Activated CD4-positive, alpha-beta T cell treated with anti-CD3 and anti-CD28 coated beads, Interleukin-2, amount 50 U/mL, for 48 hours (primary cell): ENCODE measurements around the gene MACROD1.

Source experiments
- DNase-seq, 2 experiments: peaks; one replicate each; pipeline ENCODE4 v3.0.0-alpha.2; 2020

The MACROD1 gene

DNA sequence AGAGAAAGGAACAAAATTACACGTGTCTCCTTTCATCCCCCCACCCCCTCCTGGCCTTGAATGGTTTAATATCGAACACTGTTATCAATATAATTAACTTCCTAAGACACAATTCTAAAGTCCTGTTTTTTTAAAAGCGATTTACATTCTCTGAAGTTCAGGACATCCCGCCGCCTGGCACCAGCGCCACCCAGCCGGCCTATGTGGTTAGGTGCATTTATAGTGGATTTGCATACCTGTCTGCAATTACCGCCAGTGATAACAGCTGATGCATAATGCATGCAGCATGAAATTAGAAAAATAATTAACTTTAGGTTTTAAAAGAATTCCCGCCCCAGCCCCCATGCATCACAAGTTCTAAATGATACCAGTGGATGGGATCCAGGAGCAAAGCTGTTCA, 58.6 kb downstream of the MACROD1 start:
- DNase-seq, result no peak

DNA sequence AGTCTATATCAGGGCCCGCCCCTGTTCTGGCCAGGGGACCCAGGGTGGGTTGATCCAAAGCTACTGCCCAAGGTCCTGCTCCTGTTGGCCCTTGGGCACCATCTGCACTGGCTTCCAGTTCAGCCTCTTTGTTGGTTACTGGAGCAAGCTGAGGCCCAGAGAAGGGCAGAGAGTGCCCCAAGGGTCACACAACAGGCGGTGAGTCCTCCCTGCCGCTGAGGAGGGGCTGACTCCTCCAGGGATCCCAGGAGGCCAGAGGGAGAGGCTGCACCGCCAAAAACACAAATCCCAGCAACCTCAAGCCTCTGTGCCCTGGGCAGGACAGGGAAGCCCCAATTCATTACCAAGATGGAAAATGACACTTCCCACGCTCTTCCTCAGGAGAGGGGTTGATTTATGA, 61.3 kb downstream of the MACROD1 start:
- DNase-seq, result no peak

DNA sequence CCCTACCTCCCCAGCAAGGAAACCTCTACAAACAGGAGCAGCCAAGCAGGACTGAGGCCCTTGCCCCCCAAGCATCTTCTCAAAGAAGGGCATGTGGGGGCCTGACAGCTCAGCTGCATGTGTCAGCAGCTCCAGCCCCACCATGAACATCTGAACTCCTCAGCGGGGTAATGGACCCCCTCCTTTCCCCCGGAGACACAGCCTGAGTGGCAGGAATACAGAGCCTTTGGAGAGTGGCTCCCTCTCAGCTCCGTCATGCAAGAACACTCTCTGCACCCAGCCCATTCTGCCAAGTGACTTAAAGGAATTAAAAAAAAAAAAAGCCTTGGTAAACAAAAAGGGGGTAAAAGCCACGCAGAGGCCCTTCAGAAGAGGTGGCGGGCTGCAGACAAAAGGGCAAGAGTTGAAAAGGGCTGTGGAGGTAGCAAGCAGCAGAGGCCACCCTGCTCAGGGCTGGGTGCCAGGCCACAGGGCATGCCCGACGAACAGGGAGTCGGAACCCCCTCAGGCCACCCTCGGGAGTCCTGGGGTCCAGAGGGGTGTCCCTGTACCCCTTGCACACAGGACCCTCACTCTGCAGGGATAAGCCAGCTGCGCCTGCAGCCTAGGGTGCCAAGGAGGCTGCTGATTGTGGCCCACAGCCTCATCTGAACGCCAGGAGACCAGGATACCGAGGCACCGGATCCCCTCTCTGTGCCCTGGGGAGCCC, 62.5 kb downstream of the MACROD1 start:
- DNase-seq, result no peak

DNA sequence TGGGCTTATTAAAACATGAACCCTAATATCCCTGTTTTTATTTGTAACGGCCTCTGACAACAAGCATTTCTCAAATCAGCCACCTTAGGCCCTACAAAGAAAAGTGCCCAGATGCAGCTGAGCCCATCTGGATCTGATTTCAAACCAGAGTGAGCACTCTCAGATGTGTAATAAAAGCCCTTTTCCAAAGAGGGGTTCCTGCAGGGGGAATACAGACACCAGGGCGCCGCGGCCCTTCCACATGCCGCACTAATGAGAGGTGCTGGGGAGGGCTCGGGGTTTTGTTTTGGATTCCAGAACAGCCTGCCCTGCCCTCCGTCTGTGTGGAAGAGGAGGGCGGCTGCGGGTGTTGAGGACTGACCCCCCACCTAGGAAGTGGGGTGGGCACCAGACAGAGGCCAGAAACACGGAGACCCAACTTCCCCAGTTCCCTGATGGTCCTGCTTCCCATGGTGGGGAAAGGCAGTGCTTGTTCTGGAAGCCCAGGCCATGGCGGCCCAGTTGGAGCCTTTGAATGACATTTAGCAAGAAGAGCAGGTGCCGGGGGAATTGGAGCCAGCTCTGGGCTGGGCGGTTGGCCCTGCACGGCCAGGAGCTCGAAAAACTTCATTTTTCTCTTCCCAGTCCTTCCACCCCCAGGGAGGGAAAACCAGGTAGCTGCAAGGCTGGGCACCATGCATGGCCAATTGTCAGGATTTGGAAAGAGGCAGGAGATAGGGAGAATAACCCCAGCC, 63.7 kb downstream of the MACROD1 start:
- no peak for DNase-seq

DNA sequence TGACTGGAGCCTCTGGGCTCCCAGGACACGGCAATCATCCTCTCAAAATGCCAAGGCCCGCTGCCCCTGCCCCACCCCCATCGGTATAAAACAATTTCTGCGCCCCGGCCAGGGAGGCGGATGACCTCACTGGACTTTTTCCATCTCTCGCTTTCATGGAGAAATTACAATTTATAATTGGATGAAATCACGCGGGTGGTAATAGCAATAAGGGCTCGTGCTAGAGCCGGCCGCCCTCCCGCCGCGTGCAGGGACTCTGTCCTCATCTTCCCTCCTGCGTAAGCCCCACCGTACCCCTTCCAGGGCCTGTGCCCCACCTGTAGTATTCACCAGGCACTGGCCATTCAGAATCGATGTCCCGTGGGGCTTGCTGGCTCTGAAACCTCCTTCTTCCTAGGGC, 64.5 kb downstream of the MACROD1 start:
- DNase-seq, result no peak

DNA sequence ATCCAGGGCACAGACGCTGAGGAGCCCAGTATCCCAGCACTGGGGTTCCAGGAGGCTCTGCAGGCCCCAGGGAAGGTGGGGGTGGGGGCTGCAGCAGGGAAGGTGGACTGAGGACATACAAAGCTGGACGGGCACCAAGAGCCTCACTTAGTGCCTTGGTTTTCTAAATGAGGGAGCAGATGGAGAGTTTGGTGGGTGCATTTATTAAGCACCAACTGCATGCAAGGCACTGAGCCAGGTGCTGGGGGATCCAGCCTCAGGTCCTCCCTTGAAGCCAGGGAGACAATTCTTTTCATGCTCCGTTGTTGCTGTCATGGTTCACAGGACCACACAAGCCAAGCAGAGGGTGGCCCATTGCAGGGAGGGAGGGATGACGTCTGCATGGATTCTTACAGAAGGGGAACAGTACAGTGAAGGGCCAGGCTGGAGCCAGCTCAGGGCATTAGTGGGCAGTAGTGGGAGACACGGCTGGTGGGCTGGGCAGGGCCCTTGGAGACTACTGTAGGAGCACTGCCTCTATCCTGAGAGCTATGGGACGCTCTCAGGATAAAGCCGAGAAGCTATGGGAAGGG, 65.0 kb downstream of the MACROD1 start:
- no peak for DNase-seq

DNA sequence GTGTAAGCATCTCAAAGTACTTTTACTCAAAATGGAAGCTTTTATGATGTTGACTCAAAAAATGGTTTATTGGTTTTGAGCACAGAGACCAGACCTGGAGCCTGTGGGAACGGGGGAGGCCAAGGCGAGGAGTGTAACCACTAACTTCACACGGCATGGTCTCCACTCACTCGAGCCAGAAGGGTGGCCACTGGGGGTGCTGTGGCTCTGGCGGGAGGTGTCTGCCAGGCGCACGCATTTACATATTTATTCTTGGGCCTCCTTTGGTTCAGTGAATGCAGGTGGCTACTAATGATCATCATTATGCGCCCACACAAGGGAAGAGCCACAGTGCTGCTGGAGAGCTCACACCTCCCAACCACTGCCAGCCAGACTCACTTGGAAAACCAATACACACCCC, 65.6 kb downstream of the MACROD1 start:
- DNase-seq, result no peak

DNA sequence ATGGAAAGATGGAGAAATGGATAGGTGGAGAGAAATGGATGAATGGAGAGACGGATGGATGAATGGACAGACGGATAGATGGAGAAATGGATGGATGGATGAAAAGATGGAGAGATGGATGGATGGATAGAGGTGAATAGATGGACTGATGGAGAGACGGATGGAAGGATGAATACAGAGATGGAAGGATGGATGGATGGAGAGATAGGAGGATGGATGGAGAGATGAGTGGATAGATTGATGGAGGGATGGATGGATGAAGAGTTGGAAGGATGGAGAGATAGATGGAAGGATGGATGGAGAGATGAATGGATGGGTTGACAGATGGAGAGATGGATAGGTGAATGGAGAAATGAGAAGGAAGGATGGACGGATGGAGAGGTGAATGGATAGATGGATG, 66.5 kb downstream of the MACROD1 start:
- no peak for DNase-seq

DNA sequence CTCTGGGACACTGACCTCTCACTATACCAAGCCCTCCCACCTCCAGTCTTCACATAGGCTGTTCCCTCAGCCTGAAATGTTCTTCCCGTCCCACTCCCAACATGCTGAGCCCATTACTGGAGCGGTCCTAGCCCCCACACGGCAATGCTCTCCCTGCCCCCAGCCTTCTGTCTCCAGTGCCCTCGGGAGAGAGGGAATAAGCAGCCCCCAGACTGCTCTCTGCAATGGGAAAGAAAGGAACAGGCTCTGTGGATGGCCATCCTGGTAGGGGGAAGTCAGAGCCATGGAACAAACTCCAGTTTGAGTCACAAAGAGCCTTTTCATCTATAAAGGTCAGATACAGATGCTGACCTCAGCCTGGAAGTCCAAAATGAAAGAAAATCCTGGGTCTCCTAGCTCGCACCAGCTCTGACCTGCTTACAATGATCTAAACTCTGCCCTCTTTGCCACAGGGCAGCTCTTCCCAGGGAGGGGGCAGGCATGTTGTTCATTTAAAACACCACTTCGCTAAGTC, 67.5 kb downstream of the MACROD1 start:
- no peak for DNase-seq

DNA sequence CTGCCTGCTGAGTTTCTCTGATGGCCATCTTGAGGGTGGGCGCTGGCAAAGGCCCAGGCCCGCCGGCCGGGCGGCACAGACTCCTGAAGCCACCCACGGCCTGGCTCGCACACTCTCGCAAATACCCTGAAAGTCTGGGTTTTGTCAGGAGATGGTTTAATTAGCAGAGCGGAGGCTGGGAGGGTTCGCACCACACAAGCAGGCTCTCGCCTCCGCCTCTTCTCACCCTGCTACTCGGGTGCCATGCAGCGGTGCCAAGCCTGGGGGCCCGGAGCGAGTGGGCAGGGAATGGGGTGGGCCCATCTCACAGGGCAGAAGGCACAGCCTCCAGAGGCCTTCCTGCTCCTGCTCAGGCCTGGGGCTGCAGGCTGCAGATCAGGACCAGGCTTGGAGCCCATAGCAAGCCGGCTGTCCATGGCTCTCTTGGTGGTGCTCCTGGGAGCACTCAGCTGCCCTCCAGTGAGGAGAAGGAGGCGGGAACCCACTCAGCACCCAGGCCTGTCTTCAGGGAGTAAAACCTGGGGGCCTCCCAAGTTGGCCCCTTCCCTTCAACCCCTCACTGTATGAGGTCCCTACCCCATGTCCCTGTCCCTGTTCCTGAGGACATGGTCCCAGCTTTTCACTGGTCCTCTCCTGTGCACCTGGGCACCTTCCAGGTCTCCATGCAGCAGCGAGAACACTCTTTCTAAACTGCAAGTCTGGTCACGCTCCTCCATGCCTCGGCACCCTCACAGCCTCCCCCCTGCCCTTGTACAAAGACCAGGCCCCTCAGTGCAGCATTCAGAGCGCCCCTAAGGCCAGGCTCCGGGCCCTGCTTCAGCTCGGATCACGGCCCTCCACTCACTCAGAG, 68.2 kb downstream of the MACROD1 start:
- DNase-seq, result no peak

DNA sequence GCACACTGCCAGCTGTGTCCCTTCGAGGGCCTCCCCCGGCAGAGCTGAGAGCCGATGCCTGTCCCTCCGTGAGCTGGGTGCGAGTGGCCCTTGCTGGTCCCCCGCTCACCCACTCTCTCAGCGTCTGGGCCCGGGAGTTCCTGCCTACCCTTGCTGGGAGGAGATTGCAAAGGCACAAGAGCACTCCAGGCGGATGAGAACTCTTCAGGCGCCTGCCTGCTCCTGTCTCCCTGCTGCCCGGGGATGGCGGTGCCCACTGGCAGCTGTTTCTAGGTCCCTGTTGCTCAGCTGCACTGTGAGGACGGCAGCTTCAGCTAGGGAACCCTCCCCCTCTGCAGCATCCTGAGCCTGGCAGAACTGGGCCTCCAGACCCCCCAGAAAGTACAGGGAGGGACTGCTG, 69.1 kb downstream of the MACROD1 start:
- no peak for DNase-seq

DNA sequence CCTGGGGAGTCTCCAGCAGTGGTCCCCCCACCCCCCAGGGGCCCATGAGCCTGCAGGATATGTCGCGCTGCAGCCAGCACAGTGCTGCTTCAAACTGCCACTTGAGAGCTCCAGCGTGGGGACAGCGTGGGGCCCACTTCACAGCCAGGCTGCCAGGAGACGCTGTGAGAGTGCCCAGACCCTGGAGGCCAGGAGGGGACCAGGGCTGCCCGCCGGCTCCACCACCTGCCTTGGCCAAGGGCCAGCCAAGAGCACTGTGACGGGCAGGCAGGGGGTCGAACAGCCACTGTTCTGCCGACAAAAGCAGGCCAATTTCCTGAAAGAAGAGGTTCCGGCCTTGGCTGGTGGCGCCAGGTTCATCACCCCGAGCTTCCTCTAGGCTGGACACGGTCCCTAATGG, 70.0 kb downstream of the MACROD1 start:
- DNase-seq, result no peak

DNA sequence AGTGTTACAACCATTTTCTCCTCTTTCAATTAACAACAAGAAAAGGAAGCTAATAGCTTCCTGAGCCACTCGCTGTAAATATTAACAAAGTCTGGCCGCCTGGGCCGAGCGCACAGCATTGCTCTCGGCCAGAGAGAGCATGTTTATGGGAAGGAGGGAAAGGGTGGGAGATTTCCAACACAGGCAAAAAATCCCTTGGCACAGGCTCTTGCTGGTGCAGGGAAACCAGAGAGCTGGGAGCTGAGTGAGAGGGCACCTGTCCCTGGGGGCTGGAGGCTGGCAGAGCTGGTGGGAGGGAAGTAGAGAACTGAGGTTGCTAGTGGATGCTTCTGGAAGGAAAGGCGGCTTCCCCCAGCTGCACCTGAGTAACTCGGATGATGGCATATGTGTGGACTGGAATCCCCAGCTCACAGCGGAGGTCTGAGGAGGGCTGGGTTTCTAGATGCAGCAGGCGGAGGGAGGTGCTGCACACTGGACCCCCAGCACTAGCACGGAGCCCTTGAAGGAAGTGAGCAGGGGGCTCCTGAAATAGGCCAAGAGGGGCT, 70.6 kb downstream of the MACROD1 start:
- DNase-seq, result no peak

DNA sequence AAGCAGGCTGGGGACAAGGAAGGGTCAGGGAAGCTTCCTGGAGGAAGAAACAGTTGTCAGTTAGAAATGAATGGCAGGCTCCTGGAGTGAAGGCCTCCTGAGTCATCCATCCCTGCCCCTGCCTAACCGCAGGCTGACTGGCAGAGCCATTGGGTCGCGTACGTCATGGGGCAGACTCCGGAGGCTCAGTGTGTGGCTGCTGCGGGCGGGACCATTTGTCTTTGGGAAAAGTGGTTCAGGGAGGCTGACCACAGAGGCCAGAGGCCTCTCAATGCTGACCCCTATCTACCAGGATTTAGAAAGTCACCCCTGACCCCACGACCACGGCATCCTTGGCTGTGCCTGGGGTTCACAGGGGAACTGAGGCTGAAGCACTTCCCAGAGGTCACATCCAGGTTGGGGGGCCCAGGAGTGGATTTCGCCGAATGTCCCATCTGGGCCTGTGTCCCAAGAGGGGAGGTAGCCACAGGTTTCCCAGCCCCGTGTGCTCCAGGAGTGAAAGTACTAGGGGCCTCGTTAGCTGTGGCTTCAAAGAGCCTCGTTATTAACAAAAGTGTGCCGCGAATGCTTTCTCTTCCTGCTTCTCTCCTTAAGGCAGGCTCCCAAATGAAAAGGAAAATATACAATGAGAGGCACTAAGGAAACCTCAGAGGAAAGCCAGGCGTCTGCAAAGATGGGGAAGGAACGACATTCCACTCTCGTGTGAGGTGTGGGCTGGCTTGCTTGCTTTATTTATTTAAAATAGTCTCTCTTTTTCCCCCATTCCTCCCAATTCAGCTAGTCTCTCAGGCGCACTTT, 71.3 kb downstream of the MACROD1 start:
- no peak for DNase-seq

DNA sequence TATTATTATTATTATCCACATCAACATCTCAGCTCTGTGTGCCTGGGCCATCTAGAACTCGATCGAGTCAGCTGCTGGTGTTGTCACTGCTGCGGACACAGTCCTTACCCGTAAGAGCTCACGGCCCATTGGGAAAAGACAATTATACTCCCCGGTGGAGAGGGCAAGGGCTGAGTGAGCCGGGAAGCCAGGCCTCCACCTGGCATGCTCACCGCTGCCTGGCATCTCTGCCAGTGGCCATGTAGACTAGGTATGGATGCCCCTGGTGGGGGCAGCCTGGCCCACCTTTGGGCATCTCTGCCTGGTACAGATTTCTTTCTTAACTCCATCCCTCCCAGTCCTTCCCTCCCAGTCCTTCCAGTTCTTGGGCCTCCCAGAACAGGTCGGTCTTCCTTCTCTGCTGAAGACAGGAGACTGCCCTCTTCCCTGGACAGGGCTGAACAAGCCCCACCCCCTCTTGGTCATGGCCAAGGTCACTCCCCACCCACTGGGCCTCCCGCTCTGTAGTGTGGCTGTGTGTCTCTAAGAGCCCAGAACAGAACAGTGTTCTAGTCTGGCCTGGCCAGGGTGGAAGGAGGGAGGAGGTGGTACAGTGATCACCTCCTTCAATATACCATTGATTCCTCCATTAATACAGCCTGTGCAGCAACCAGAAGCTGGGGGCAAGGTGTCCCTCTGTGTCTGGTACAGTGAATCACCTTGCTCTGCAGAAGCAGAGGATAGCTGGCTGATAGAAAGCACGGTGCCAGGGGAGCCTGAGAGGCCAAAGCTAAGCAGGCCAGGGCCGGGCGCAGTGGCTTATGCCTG, 72.5 kb downstream of the MACROD1 start:
- no peak for DNase-seq

DNA sequence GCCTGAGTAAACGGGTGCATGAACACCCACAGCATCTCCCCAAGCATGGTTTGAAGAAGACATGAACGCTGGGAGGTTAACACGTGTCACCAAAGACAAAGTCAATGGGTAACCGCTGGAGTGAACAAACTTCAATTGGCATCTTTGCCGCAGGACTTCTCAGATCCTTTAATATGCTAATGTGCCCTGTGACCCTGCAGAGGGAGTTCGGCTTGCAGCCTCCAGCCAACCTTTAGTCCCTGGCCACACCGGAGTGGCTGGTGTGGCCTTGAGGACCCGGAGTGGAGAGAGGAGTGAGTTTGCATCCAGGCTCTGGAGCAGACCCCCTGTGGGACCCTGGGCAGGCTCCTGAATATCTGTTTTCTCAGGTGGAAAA, 73.2 kb downstream of the MACROD1 start:
- no peak for DNase-seq

DNA sequence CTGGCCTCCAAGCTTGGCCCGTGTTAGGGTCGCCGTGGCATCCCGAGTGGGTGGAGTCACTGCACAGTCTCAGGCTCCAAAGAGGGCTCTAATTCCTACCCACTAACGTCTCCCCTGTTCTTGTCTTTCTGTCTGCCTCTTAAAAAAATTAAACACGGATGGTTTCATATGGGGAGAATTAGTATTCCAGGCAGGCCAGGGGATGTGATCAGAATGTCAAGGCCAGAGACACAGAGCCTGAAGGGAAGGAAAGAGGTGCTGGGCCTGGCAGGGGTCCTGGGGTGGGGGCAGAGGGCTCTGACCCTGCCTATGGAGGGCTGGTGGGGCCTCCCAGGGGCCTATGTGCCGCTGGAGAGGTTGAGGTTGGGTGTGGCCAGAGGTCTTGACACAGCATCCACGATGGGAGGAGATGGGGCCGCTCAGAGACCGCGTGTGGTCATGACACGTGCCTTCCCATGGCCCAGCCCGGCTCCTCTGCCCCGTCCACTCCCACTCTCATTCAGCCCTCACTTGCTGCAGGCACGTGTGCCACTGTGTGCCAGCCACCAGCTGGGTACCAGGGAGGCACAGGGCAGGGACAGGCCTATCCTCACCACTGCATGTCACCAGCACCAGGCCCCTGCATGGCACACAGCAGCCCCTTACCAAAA, 73.7 kb downstream of the MACROD1 start:
- DNase-seq, result no peak

DNA sequence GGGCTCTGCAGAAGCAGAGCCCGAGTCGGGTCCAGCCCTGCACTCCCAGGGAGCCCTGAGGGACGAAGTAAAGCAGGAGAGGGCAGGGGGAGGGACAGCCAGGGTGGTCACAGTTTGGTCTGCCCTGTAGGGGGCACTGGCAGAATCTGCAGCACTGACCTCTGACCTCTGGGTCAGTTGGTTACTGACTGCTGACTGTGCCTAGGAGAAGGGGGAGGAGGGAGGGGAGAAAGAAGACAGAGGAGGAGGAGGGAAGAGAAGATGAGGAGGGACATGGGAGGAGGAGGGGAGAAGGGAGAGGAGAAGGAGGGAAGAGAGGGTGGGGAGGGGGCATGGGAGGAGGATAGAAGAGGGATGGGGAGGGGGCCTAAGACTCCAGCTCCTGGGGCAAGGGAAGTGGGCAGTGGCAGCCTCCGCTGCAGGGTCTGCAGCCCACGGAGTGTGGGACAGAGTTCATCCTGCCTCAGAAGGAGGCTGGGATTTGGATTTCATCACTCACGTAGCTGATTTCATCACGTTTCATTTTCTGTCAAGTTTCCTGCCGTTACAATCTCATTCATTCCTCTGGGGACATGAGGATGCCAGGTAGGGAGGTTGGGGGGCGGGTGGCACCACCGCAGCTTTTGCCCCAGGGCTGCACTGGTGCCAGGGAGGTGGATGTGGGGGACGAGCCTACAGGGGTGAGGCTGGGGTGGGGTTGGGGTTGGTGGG, 75.0 kb downstream of the MACROD1 start:
- DNase-seq, result no peak

DNA sequence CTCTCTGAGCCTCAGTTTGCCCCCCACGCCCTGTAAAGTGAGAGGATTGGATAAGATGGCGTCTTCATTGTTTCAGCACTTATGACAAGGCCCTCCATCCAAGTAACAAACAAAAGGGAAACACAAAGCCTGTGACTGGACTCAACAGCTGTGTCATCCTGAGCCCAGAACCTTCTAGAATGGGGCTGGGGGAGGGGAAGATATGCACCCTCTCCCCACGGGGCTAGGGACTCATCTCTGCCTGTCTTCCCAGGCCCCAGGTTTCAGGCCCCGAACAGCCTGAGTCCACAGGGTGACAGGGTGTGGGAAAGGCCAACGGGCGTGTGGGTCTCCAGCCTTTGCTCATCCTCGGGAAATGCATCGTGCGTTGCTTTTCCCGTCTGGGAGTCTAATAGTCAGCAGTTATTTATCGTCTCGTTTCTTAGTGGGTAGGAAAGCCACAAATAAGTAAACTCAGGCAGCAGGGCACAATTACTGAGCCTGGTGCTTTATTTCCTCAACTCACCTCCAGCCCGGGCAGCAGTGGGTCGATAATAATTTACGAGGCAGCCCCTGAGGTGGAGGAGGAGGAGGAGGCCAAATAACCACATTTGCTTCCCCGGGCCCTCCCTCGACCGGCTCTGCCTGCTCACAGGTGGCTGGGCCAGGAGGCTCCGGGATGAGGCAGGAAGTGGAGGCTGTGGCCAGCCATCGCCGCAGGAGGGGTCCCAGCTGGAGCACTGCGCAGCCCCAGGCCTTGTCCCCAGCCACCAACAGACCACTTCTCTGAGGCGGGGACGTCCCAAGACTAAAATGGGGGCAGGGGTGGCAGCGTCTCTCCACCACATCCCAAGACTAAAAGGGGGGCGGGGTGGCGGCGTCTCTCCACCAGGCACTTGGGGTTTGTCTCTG, 75.8 kb downstream of the MACROD1 start:
- DNase-seq, result peak in 1 of 2 experiments; percentile 5
